GM12878 (cell line): ENCODE measurements around the gene RTEL1. TPM values are rescaled to one million over a fixed set of nuclear protein-coding genes. Genes with fewer than 3 reads are reported as not detected.

ENCODE experiments used
- ATAC-seq: fragments of 200-7000 bp; cut with Tn5 transposase; 3 replicates; pipeline ENCODE4 v1.9.1; 2020; ENCODE audit warnings: mild to moderate bottlenecking, moderate library complexity
- BruUV-seq: library from RNA; stranded (reverse); fragments of 400-500 nt; replicated peaks from 2 replicates; lab custom pipeline; 2021; lab: Mats Ljungman, UMichigan
- CTCF ChIA-PET: fragments of 300-600 bp; sonication (Branson Sonifier 250); formaldehyde crosslinking; extraction: SDS; loops from one replicate; lab custom pipeline; 2021; ENCODE audit warnings: inconsistent platforms; lab: Yijun Ruan, JAX
- POLR2A ChIA-PET: fragments of 350-600 bp; formaldehyde crosslinking; extraction: SDS; loops from one replicate; lab custom pipeline; 2021; ENCODE audit warnings: inconsistent platforms; lab: Charles Lee
- RAD21 ChIA-PET: fragments of 300-600 bp; sonication (Branson Sonifier 250); formaldehyde crosslinking; loops from one replicate; lab custom pipeline; 2023; ENCODE audit warnings: antibody characterized with exemption; ENCODE audit not compliant: unreplicated experiment; lab: Charles Lee
- SMC1A ChIA-PET: fragments of 300-600 bp; sonication (Branson Sonifier 250); formaldehyde crosslinking; loops from one replicate; lab custom pipeline; 2023; ENCODE audit not compliant: unreplicated experiment, uncharacterized antibody; lab: Charles Lee
- DNase-seq: peaks from one replicate; pipeline ENCODE4 v3.0.0-alpha.2; 2011; ENCODE audit warnings: low read depth, low spot score
- FAIRE-seq: peaks from 3 replicates; lab custom pipeline; 2011; peaks lifted over from hg19 to GRCh38; lab: Jason Lieb, UNC
- H2AFZ ChIP-seq: 2 replicates; pipeline ENCODE4 v1.6.0; 2011; ENCODE audit warnings: low read depth, low read length, control low read depth; ENCODE audit not compliant: control insufficient read depth
- H3K27ac ChIP-seq: 2 replicates; pipeline ENCODE4 v1.5.1; 2011; ENCODE audit warnings: control low read depth; ENCODE audit not compliant: control insufficient read depth, insufficient read depth
- H3K27me3 ChIP-seq, 2 experiments: replicated peaks in 1 of 2; 2 replicates each; pipeline versions ENCODE4 v1.6.0 to v1.6.1; 2011; ENCODE audit warnings: low read length in 1 of 2; ENCODE audit not compliant: control insufficient read depth in 2 of 2, insufficient read depth in 2 of 2
- H3K36me3 ChIP-seq, 2 experiments: 2 replicates each; pipeline ENCODE4 v1.5.1; 2011; ENCODE audit warnings: low read length in 1 of 2; ENCODE audit not compliant: control insufficient read depth in 2 of 2, insufficient read depth in 2 of 2
- H3K4me1 ChIP-seq: 2 replicates; pipeline ENCODE4 v1.6.1; 2011; ENCODE audit warnings: mild to moderate bottlenecking, low read length, moderate library complexity, mixed read lengths; ENCODE audit not compliant: control insufficient read depth, insufficient read depth
- H3K4me2 ChIP-seq: 2 replicates; pipeline ENCODE4 v1.6.0; 2011; ENCODE audit warnings: control low read depth; ENCODE audit not compliant: control insufficient read depth, insufficient read depth
- H3K4me3 ChIP-seq: fragments of 200-600 bp; sonication (generic); 2 replicates; pipeline ENCODE4 v1.5.1; 2016
- H3K79me2 ChIP-seq: 2 replicates; pipeline ENCODE4 v1.6.0; 2011; ENCODE audit warnings: low read length; ENCODE audit not compliant: control insufficient read depth, insufficient read depth
- H3K9ac ChIP-seq: 2 replicates; pipeline ENCODE4 v1.8.0; 2011; ENCODE audit warnings: low read length, control low read depth, mixed read lengths; ENCODE audit not compliant: control insufficient read depth, insufficient read depth
- H3K9me3 ChIP-seq: replicated peaks from 3 replicates; pipeline ENCODE4 v1.5.1; 2011; ENCODE audit warnings: mild to moderate bottlenecking, low read length; ENCODE audit not compliant: control insufficient read depth, insufficient read depth
- H4K20me1 ChIP-seq: 2 replicates; pipeline ENCODE4 v1.6.0; 2011; ENCODE audit not compliant: control insufficient read depth, insufficient read depth
- BHLHE40 ChIP-seq, 2 experiments: fragments of 450-650 bp in 1 of 2; IDR thresholded peaks; 2 replicates each; pipeline ENCODE4 v1.6.1; 2011 to 2017; ENCODE audit warnings: low read depth in 2 of 2, borderline replicate concordance in 1 of 2, improper control_type of control experiment in 1 of 2, low read length in 1 of 2, mild to moderate bottlenecking in 1 of 2
- CBX5 ChIP-seq: sonication (generic); IDR thresholded peaks from 2 replicates; pipeline ENCODE4 v1.6.1; 2016; ENCODE audit warnings: low read depth, moderate library complexity, mild to moderate bottlenecking, inconsistent platforms
- FOXM1 ChIP-seq: IDR thresholded peaks from 2 replicates; pipeline ENCODE4 v1.6.1; 2012; ENCODE audit warnings: low read depth, mild to moderate bottlenecking, inconsistent platforms, low read length, moderate library complexity
- HDAC6 ChIP-seq: fragments of 200-600 bp; sonication (generic); IDR thresholded peaks from one replicate; pipeline ENCODE4 v1.8.0; 2017; ENCODE audit warnings: antibody characterized with exemption; ENCODE audit not compliant: unreplicated experiment
- MXI1 ChIP-seq: fragments of 150-350 bp; IDR thresholded peaks from 2 replicates; pipeline ENCODE4 v1.6.1; 2011; ENCODE audit warnings: low read depth, mild to moderate bottlenecking, inconsistent platforms, low read length, improper control_type of control experiment
- PAX5 ChIP-seq: IDR thresholded peaks from 2 replicates; pipeline ENCODE4 v1.6.1; 2011; ENCODE audit warnings: low read depth, low read length, borderline replicate concordance
- POLR2A ChIP-seq: IDR thresholded peaks from 2 replicates; pipeline ENCODE4 v1.6.1; 2011; ENCODE audit warnings: low read depth, mild to moderate bottlenecking, low read length
- POLR2AphosphoS5 ChIP-seq: IDR thresholded peaks from 2 replicates; pipeline ENCODE4 v1.6.1; 2011; ENCODE audit warnings: mild to moderate bottlenecking, low read length, inconsistent platforms
- RELA ChIP-seq: fragments of 450-650 bp; IDR thresholded peaks from 2 replicates; pipeline ENCODE4 v1.8.0; 2014; ENCODE audit warnings: borderline replicate concordance; ENCODE audit not compliant: partially characterized antibody
- TCF3 ChIP-seq: IDR thresholded peaks from 2 replicates; pipeline ENCODE4 v1.6.1; 2012; ENCODE audit warnings: low read depth, mild to moderate bottlenecking, low read length, borderline replicate concordance; ENCODE audit not compliant: insufficient read depth
- ZNF274 ChIP-seq: IDR thresholded peaks from one replicate; pipeline ENCODE4 v1.8.0; 2011; ENCODE audit not compliant: insufficient read length, insufficient read depth
- WGBS: methylation state at CpG from one replicate; pipeline ENCODE4 v1.1.6; 2016; ENCODE audit warnings: low lambda C conversion rate; ENCODE audit not compliant: insufficient replicate concordance, insufficient coverage; ENCODE audit errors: missing lambda C conversion rate; 5-methylcytosine and 5-hydroxymethylcytosine counted together
- in situ Hi-C: fragments of 300-500 bp; cut with MboI; formaldehyde crosslinking; loops from 9 replicates; pipeline ENCODE4 v1.14.3; 2018; ENCODE audit warnings: mixed read lengths
- intact Hi-C: fragments of 100-400 bp; cut with micrococcal nuclease; formaldehyde crosslinking; loops from one replicate; pipeline ENCODE4 v1.14.2; 2022; ENCODE audit not compliant: unreplicated experiment
- polyA plus RNA-seq, 11 experiments: library from polyadenylated mRNA; depleted of rRNA in 4 of 11; unstranded in 6 of 11; stranded (reverse) in 5 of 11; fragments of >200 nt; fragmentation: Nextera tagmentation in 4 of 11; fragmentation: Illumina TruSeq in 1 of 11; extraction: Ambion mirVana in 4 of 11; extraction: Trizol in 1 of 11; gene quantifications; 1 replicate in 1 of 11; 2 replicates in 10 of 11; pipeline versions ENCODE4 v1.2.1 to v1.2.3, GENCODE V29; 2011 to 2016; ENCODE audit warnings: inconsistent platforms in 2 of 11, missing spikeins in 2 of 11, low read depth in 1 of 11
- total RNA-seq, 4 experiments: library from RNA; depleted of rRNA in 3 of 4; stranded (reverse); fragments of >200 nt in 3 of 4; fragmentation: Illumina TruSeq in 1 of 4; extraction: Trizol in 1 of 4; gene quantifications; 2 replicates each; pipeline versions ENCODE4 v1.2.1 to v1.2.3, GENCODE V29; 2013 to 2021
- TF ChIP-seq, protein P1 (sequence below): fragments of 450-650 bp; IDR thresholded peaks from 2 replicates; pipeline ENCODE4 v1.6.1; 2018; ENCODE audit warnings: mild to moderate bottlenecking, low read depth, moderate library complexity; ENCODE audit not compliant: partially characterized antibody
- TF ChIP-seq, protein P2 (sequence below): fragments of 450-650 bp; IDR thresholded peaks from 2 replicates; pipeline ENCODE4 v1.6.1; 2017; ENCODE audit warnings: mild to moderate bottlenecking, moderate library complexity

RTEL1 gene
- total and polyA plus RNA-seq, 10 of the 15 experiments (the other 5 are each of a cell fraction or from before 2014, with no cell fraction given), result 0.40 to 37.2 (median 15.6) TPM; not detected in 1

DNA sequence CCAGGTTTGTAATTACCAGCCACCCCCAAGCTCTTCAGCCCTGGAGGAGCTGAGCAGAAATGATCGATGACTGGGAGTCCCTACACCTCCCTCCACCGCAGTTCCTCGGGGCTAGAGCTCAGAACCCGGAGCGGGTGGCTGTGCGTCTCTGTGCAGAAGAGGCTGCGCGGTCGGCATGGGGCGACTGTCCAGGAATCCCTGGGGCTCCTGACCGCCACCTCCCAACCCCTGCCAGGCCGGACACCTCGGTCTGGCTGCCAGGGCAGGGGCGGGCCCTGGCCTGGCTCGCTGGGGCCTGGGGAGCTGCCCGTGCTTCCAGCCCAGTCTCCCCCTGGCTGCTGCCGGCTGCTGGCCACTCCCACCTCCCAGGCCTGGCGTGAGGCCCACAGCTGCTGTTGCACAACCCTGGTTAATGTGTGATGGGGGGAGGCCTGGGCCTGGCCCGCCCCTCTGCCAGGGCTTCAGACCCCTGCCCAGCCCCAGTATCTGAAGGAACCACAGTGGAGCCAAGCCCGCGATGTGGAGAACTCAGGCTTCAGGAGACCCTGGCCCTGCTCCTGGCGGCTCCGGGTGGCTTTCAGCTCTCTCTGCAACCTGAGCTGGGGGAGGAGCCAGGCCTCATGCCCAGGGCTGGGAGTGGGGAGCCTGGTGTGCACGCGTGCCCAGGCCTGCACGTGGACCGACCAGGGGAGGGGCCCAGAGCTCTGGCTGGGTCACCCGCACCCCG, 82.7 kb downstream of the RTEL1 start:
- Histone ChIP-seq H3K9ac (peak overlapping the region; percentile 77), H3K4me1 (peaks cover 32% of the 10 kb centered on the region), H4K20me1 (no peaks in the 10 kb centered on the region), H2AFZ (peak overlapping the region; percentile 37), H3K4me3 (peak overlapping the region; percentile 76), H3K27ac (peak overlapping the region; percentile 72), H3K4me2 (peak overlapping the region; percentile 90), H3K36me3 (peaks cover under 1 to 5% of the 10 kb centered on the region in 2 experiments; a peak in 3 of 4 replicates), H3K79me2 (peaks cover 17% of the 10 kb centered on the region), H3K27me3 (no peaks in the 10 kb centered on the region), H3K9me3 (no peaks in the 10 kb centered on the region)
- RAD21 ChIA-PET, result interaction anchor here (0.9 to 1.6 kb wide), 3 partner anchors 33 to 203 kb away, joined by 3 to 6 read pairs (median 5); partner anchors contain the start of genes ARFRP1, PTK6 and ZGPAT
- no peak for DNase-seq
- peak; percentile 27 for FAIRE-seq
- no TSS peak for BruUV-seq
- SMC1A ChIA-PET, result interaction anchor here (0.7 to 1.7 kb wide), 3 partner anchors 22 to 39 kb away, joined by 3 to 6 read pairs (median 5); partner anchors contain the start of genes ARFRP1 and ZGPAT
- intact Hi-C loops (no loop called here), in situ Hi-C loops (no loop called here)
- 34% methylated on average over 28 of the region's 29 CpGs for WGBS
- peak; percentile 9; the same call in 2 of the 3 replicates for ATAC-seq
- POLR2A ChIA-PET, result interaction anchor here (0.5 to 1.0 kb wide), 3 partner anchors 13 to 249 kb away, joined by 3 read pairs; no protein-coding TSS in a partner anchor
- CTCF ChIA-PET, result interaction anchor here (1.4 to 1.5 kb wide), 3 partner anchors 25 to 45 kb away, joined by 4 to 6 read pairs (median 5); no protein-coding TSS in a partner anchor
- no peak for TF ChIP-seq HDAC6
- TF ChIP-seq TCF3, result no peak
- no peak for TF ChIP-seq MXI1
- TF ChIP-seq, protein P1, sequence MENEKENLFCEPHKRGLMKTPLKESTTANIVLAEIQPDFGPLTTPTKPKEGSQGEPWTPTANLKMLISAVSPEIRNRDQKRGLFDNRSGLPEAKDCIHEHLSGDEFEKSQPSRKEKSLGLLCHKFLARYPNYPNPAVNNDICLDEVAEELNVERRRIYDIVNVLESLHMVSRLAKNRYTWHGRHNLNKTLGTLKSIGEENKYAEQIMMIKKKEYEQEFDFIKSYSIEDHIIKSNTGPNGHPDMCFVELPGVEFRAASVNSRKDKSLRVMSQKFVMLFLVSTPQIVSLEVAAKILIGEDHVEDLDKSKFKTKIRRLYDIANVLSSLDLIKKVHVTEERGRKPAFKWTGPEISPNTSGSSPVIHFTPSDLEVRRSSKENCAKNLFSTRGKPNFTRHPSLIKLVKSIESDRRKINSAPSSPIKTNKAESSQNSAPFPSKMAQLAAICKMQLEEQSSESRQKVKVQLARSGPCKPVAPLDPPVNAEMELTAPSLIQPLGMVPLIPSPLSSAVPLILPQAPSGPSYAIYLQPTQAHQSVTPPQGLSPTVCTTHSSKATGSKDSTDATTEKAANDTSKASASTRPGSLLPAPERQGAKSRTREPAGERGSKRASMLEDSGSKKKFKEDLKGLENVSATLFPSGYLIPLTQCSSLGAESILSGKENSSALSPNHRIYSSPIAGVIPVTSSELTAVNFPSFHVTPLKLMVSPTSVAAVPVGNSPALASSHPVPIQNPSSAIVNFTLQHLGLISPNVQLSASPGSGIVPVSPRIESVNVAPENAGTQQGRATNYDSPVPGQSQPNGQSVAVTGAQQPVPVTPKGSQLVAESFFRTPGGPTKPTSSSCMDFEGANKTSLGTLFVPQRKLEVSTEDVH, result no peak
- no peak for TF ChIP-seq RELA
- 0 out of 2 replicates have a peak, but pooled peaks have one; percentile 22 for TF ChIP-seq POLR2AphosphoS5
- no peak for TF ChIP-seq ZNF274
- no peak for TF ChIP-seq PAX5
- TF ChIP-seq POLR2A, result peak; percentile 26; the same call in 1 of the 2 replicates
- TF ChIP-seq, protein P2, sequence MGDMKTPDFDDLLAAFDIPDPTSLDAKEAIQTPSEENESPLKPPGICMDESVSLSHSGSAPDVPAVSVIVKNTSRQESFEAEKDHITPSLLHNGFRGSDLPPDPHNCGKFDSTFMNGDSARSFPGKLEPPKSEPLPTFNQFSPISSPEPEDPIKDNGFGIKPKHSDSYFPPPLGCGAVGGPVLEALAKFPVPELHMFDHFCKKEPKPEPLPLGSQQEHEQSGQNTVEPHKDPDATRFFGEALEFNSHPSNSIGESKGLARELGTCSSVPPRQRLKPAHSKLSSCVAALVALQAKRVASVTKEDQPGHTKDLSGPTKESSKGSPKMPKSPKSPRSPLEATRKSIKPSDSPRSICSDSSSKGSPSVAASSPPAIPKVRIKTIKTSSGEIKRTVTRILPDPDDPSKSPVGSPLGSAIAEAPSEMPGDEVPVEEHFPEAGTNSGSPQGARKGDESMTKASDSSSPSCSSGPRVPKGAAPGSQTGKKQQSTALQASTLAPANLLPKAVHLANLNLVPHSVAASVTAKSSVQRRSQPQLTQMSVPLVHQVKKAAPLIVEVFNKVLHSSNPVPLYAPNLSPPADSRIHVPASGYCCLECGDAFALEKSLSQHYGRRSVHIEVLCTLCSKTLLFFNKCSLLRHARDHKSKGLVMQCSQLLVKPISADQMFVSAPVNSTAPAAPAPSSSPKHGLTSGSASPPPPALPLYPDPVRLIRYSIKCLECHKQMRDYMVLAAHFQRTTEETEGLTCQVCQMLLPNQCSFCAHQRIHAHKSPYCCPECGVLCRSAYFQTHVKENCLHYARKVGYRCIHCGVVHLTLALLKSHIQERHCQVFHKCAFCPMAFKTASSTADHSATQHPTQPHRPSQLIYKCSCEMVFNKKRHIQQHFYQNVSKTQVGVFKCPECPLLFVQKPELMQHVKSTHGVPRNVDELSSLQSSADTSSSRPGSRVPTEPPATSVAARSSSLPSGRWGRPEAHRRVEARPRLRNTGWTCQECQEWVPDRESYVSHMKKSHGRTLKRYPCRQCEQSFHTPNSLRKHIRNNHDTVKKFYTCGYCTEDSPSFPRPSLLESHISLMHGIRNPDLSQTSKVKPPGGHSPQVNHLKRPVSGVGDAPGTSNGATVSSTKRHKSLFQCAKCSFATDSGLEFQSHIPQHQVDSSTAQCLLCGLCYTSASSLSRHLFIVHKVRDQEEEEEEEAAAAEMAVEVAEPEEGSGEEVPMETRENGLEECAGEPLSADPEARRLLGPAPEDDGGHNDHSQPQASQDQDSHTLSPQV, result no peak
- 0 out of 4 replicates have a peak, but pooled peaks of 1 of the 2 experiments have one; percentile 4 for TF ChIP-seq BHLHE40 (IDR thresholded peaks at IDR 0.05; ENCODE audit: borderline replicate concordance in 1 of 2, low read depth in 2 of 2, low read length in 1 of 2)
- TF ChIP-seq CBX5, result no peak
- TF ChIP-seq FOXM1, result no peak
